ENCODE data around the gene CDK5. TPM values are rescaled to one million over a fixed set of nuclear protein-coding genes. Genes with fewer than 3 reads are reported as not detected.

The CDK5 gene
- total and polyA plus RNA-seq, 2 donors (not counting 1 experiment from before 2014, with no cell fraction given), result 15.1 to 27.7 TPM

GRCh38 chr7:151053751-151054150, 3.9 kb downstream of the CDK5 start:
- H2AFZ ChIP-seq (ENCODE audit: low read length), result no peak overlapping the region
- TF ChIP-seq CTCF (conservative IDR thresholded peaks at IDR 0.05 in 1 of 2, IDR thresholded peaks at IDR 0.05 in 1 of 2; ENCODE audit: low read depth in 1 of 2, low read length in 2 of 2) (no peak), EZH2 (IDR thresholded peaks at IDR 0.05; ENCODE audit: low read length, missing control alignments) (no peak)
- H3K9me3 ChIP-seq (ENCODE audit: control insufficient read depth, insufficient read depth, low read depth, low read length), result no peaks in the 10 kb centered on the region
- no peak for DNase-seq (ENCODE audit: low read depth in 2 of 2)
- H4K20me1 ChIP-seq (ENCODE audit: control insufficient read depth, extremely low read depth, insufficient read depth, low read length), result no peaks in the 10 kb centered on the region
- no peaks in the 10 kb centered on the region for H3K79me2 ChIP-seq (ENCODE audit: control insufficient read depth, insufficient read depth, low read length)
- no peak overlapping the region for H3K4me2 ChIP-seq (ENCODE audit: extremely low read depth, insufficient read depth, low read length)
- no peak overlapping the region for H3K27ac ChIP-seq (ENCODE audit: insufficient read depth, low read length)
- peaks cover 9% of the 10 kb centered on the region for H3K4me1 ChIP-seq (ENCODE audit: control insufficient read depth, extremely low read depth, insufficient read depth, low read length)
- H3K36me3 ChIP-seq (ENCODE audit: control insufficient read depth, insufficient read depth, low read length), result no peaks in the 10 kb centered on the region
- no peak overlapping the region for H3K9ac ChIP-seq (ENCODE audit: insufficient read depth, low read length)
- H3K27me3 ChIP-seq (ENCODE audit: control insufficient read depth, insufficient read depth, low read length), result no peaks in the 10 kb centered on the region
- no peak overlapping the region for H3K4me3 ChIP-seq (replicated peaks in 1 of 4; ENCODE audit: control extremely low read depth in 1 of 4, insufficient read depth in 1 of 4, low read depth in 3 of 4, low read length in 4 of 4)

DNA sequence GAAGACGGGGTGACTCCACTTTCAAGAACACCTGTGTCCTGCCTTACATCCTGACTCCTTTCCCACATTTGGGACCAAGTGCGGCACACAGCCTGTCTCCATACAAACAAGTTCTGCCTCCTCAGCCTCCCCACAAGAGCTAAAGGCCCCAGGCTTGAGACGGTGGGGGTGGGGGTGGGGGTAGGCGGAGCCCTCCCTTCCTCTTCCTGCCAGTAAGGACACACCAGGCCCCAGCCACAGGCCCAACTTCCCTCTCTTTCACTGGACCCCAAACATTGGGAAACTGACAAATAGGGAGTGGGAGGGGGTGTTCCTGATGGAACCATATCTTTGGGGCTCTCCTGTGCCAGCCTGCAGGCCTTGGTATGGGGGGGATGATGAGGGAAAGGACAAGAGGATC, 4.6 kb downstream of the CDK5 start:
- Histone ChIP-seq H3K9ac (ENCODE audit: insufficient read depth, low read length) (no peak overlapping the region), H3K36me3 (ENCODE audit: control insufficient read depth, insufficient read depth, low read length) (no peaks in the 10 kb centered on the region), H2AFZ (ENCODE audit: low read length) (no peak overlapping the region), H3K4me3 (replicated peaks in 1 of 4; ENCODE audit: control extremely low read depth in 1 of 4, insufficient read depth in 1 of 4, low read depth in 3 of 4, low read length in 4 of 4) (no peak overlapping the region), H3K27ac (ENCODE audit: insufficient read depth, low read length) (no peak overlapping the region), H3K4me2 (ENCODE audit: extremely low read depth, insufficient read depth, low read length) (no peak overlapping the region), H3K27me3 (ENCODE audit: control insufficient read depth, insufficient read depth, low read length) (no peaks in the 10 kb centered on the region), H3K79me2 (ENCODE audit: control insufficient read depth, insufficient read depth, low read length) (no peaks in the 10 kb centered on the region), H3K4me1 (ENCODE audit: control insufficient read depth, extremely low read depth, insufficient read depth, low read length) (peaks cover 3% of the 10 kb centered on the region), H4K20me1 (ENCODE audit: control insufficient read depth, extremely low read depth, insufficient read depth, low read length) (no peaks in the 10 kb centered on the region), H3K9me3 (ENCODE audit: control insufficient read depth, insufficient read depth, low read depth, low read length) (no peaks in the 10 kb centered on the region)
- no peak for DNase-seq (ENCODE audit: low read depth in 2 of 2)
- no peak for TF ChIP-seq CTCF (conservative IDR thresholded peaks at IDR 0.05 in 1 of 2, IDR thresholded peaks at IDR 0.05 in 1 of 2; ENCODE audit: low read depth in 1 of 2, low read length in 2 of 2)

- Histone ChIP-seq H3K79me2 (ENCODE audit: control insufficient read depth, insufficient read depth, low read length) (no peaks in the 10 kb centered on the region), H3K27me3 (ENCODE audit: control insufficient read depth, insufficient read depth, low read length) (no peaks in the 10 kb centered on the region), H2AFZ (ENCODE audit: low read length) (no peak overlapping the region), H3K9ac (ENCODE audit: insufficient read depth, low read length) (no peak overlapping the region), H3K4me2 (ENCODE audit: extremely low read depth, insufficient read depth, low read length) (no peak overlapping the region), H3K36me3 (ENCODE audit: control insufficient read depth, insufficient read depth, low read length) (no peaks in the 10 kb centered on the region), H3K27ac (ENCODE audit: insufficient read depth, low read length) (no peak overlapping the region), H4K20me1 (ENCODE audit: control insufficient read depth, extremely low read depth, insufficient read depth, low read length) (no peaks in the 10 kb centered on the region), H3K4me3 (replicated peaks in 1 of 4; ENCODE audit: control extremely low read depth in 1 of 4, insufficient read depth in 1 of 4, low read depth in 3 of 4, low read length in 4 of 4) (no peak overlapping the region), H3K9me3 (ENCODE audit: control insufficient read depth, insufficient read depth, low read depth, low read length) (no peaks in the 10 kb centered on the region), H3K4me1 (ENCODE audit: control insufficient read depth, extremely low read depth, insufficient read depth, low read length) (peaks cover 8% of the 10 kb centered on the region)
- TF ChIP-seq EZH2 (IDR thresholded peaks at IDR 0.05; ENCODE audit: low read length, missing control alignments) (no peak), CTCF (conservative IDR thresholded peaks at IDR 0.05 in 1 of 2, IDR thresholded peaks at IDR 0.05 in 1 of 2; ENCODE audit: low read depth in 1 of 2, low read length in 2 of 2) (no peak)
- DNase-seq (ENCODE audit: low read depth in 2 of 2), result peak; percentile 71 to 74
Observed at GRCh38 chr7:151051108-151051507, 6.6 kb downstream of the CDK5 start.

Data from fibroblast of lung (primary cell).